Vagina (tissue), 2 donors: ENCODE results near the gene CIB2. TPM values are rescaled to one million over a fixed set of nuclear protein-coding genes. Genes with fewer than 3 reads are reported as not detected.

Experiments
- DNase-seq, 2 donors: peaks; one replicate each; pipeline ENCODE4 v3.0.0-alpha.2; 2017; ENCODE audit errors: extremely low spot score in 2 of 2
- H3K27ac ChIP-seq: fragments of 200-600 bp; sonication (generic); one replicate; pipeline ENCODE4 v1.5.1; 2019
- H3K27me3 ChIP-seq: fragments of 200-600 bp; sonication (generic); one replicate; pipeline ENCODE4 v1.5.1; 2019
- H3K36me3 ChIP-seq, 2 donors: fragments of 200-600 bp; sonication (generic); one replicate each; pipeline ENCODE4 v1.5.1; 2017 to 2019
- H3K4me1 ChIP-seq: fragments of 200-600 bp; sonication (generic); one replicate; pipeline ENCODE4 v1.5.1; 2019
- H3K4me3 ChIP-seq, 2 donors: fragments of 200-600 bp; sonication (generic); 1 replicate in 1 of 2; 2 replicates in 1 of 2; pipeline ENCODE4 v1.5.1; 2016 to 2019
- H3K9me3 ChIP-seq: fragments of 200-600 bp; sonication (generic); one replicate; pipeline ENCODE4 v1.5.1; 2019
- CTCF ChIP-seq, 3 experiments: fragments of 450-650 bp in 2 of 3; fragments of 200-600 bp in 1 of 3; sonication (generic) in 1 of 3; IDR thresholded peaks; one replicate each; pipeline ENCODE4 v1.5.1; 2017 to 2019; ENCODE audit warnings: antibody characterized with exemption in 3 of 3, mild to moderate bottlenecking in 2 of 3, moderate library complexity in 2 of 3
- POLR2A ChIP-seq, 2 donors: fragments of 450-650 bp; IDR thresholded peaks; one replicate each; pipeline ENCODE4 v1.6.1; 2017; ENCODE audit warnings: antibody characterized with exemption in 2 of 2, mild to moderate bottlenecking in 2 of 2, moderate library complexity in 2 of 2
- POLR2AphosphoS5 ChIP-seq, 2 donors: sonication (generic); formaldehyde crosslinking; IDR thresholded peaks; one replicate each; pipeline ENCODE4 v1.9.0; 2017; ENCODE audit warnings: antibody characterized with exemption in 2 of 2, mild to moderate bottlenecking in 2 of 2, low read depth in 1 of 2; ENCODE audit not compliant: insufficient read depth in 1 of 2
- intact Hi-C: fragments of 100-400 bp; cut with DNase I; formaldehyde crosslinking; loops from one replicate; pipeline ENCODE4 v1.15.1; 2023
- total RNA-seq: library from RNA; depleted of rRNA; stranded (reverse); fragments of >200 nt; gene quantifications from one replicate; pipeline ENCODE4 v1.2.3, GENCODE V29; 2016

The CIB2 gene
- total RNA-seq, 1 donor from 2014 or later = 13.0 TPM

GRCh38 chr15:78072080-78072892 lies 59.0 kb downstream of the CIB2 start:
- H3K4me3 ChIP-seq = peak overlapping the region in 1 of 2 donors; percentile 23

GRCh38 chr15:78071383-78071782 lies 59.9 kb downstream of the CIB2 start:
- Histone ChIP-seq H3K27ac (peak overlapping the region; percentile 72), H3K36me3 (no peaks in the 10 kb centered on the region), H3K4me3 (no peak overlapping the region), H3K27me3 (no peaks in the 10 kb centered on the region), H3K9me3 (no peaks in the 10 kb centered on the region), H3K4me1 (peaks cover 98% of the 10 kb centered on the region)
- intact Hi-C loops = loop anchor here (10.0 kb wide), 1 partner anchor 67 kb away; no protein-coding TSS in a partner anchor
- no peak for DNase-seq
- TF ChIP-seq CTCF (IDR thresholded peaks at IDR 0.05) = no peak
- TF ChIP-seq POLR2AphosphoS5 (IDR thresholded peaks at IDR 0.05; ENCODE audit: insufficient read depth in 1 of 2, low read depth in 1 of 2) = no peak
- no peak for TF ChIP-seq POLR2A (IDR thresholded peaks at IDR 0.05)

More at GRCh38 chr15:78072080-78072892, 59.0 kb downstream of the CIB2 start:
- TF ChIP-seq CTCF (IDR thresholded peaks at IDR 0.05) (no peak), POLR2AphosphoS5 (IDR thresholded peaks at IDR 0.05; ENCODE audit: insufficient read depth in 1 of 2, low read depth in 1 of 2) (peak in 1 of 2 donors; percentile 33)
- intact Hi-C loops = loop anchor here (10.0 kb wide), 1 partner anchor 67 kb away; no protein-coding TSS in a partner anchor
- peak overlapping the region; percentile 72 for H3K27ac ChIP-seq
- no peaks in the 10 kb centered on the region for H3K9me3 ChIP-seq
- H3K27me3 ChIP-seq = no peaks in the 10 kb centered on the region
- H3K4me1 ChIP-seq = peaks cover 93% of the 10 kb centered on the region
- no peak for DNase-seq
- H3K36me3 ChIP-seq = no peaks in the 10 kb centered on the region

- Histone ChIP-seq H3K9me3 (no peaks in the 10 kb centered on the region), H3K4me1 (peaks cover 98% of the 10 kb centered on the region), H3K27me3 (no peaks in the 10 kb centered on the region), H3K4me3 (no peak overlapping the region), H3K36me3 (no peaks in the 10 kb centered on the region), H3K27ac (peak overlapping the region; percentile 87)
- intact Hi-C loops = loop anchor here (10.0 kb wide), 1 partner anchor 65 kb away; no protein-coding TSS in a partner anchor
- TF ChIP-seq CTCF (IDR thresholded peaks at IDR 0.05) = no peak
- TF ChIP-seq POLR2AphosphoS5 (IDR thresholded peaks at IDR 0.05; ENCODE audit: insufficient read depth in 1 of 2, low read depth in 1 of 2) = no peak
- no peak for TF ChIP-seq POLR2A (IDR thresholded peaks at IDR 0.05)
- no peak for DNase-seq
Observed at GRCh38 chr15:78070049-78070700, 61.1 kb downstream of the CIB2 start.

GRCh38 chr15:78069462-78070029 lies 61.7 kb downstream of the CIB2 start:
- Histone ChIP-seq H3K4me3 (no peak overlapping the region), H3K27ac (peak overlapping the region; percentile 87), H3K27me3 (no peaks in the 10 kb centered on the region), H3K36me3 (no peaks in the 10 kb centered on the region), H3K4me1 (peaks cover 99% of the 10 kb centered on the region), H3K9me3 (no peaks in the 10 kb centered on the region)
- intact Hi-C loops = loop anchor here (10.0 kb wide), 1 partner anchor 65 kb away; no protein-coding TSS in a partner anchor
- TF ChIP-seq POLR2AphosphoS5 (IDR thresholded peaks at IDR 0.05; ENCODE audit: insufficient read depth in 1 of 2, low read depth in 1 of 2) (no peak), CTCF (IDR thresholded peaks at IDR 0.05) (no peak), POLR2A (IDR thresholded peaks at IDR 0.05) (no peak)
- no peak for DNase-seq
